GM21825 (cell line): Measurements from ENCODE around the gene IFT43.

Experiments used
- ATAC-seq: cut with Tn5 transposase; IDR thresholded peaks from one replicate; pipeline ENCODE4 v1.9.1; 2021; ENCODE audit warnings: mild to moderate bottlenecking, moderate library complexity; ENCODE audit not compliant: unreplicated experiment

IFT43 gene

GRCh38 chr14:76101391-76102379 lies 116.1 kb downstream of the IFT43 start:
- ATAC-seq = no peak

- ATAC-seq = no peak
Measured at GRCh38 chr14:76104802-76105355, 119.3 kb downstream of the IFT43 start.

DNA sequence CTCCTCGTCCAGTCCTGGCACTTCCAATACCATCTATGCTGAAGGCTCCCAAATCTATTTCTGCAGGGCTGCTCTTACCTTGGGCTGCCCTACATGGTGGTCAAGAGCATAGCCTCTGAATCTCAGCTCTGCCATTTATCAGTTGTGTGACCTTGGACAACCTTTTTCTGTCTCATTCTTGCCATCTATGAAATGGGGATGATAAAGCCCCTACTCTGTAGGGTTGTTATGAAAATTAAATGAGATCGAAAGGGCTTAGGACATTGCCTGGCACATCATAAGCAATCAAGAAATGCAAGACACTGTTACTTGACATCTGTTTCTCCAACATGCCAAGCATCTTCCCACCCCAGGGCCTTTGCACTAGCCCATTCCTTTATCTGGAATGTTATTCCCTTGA lies 120.6 kb downstream of the IFT43 start:
- ATAC-seq = no peak

DNA sequence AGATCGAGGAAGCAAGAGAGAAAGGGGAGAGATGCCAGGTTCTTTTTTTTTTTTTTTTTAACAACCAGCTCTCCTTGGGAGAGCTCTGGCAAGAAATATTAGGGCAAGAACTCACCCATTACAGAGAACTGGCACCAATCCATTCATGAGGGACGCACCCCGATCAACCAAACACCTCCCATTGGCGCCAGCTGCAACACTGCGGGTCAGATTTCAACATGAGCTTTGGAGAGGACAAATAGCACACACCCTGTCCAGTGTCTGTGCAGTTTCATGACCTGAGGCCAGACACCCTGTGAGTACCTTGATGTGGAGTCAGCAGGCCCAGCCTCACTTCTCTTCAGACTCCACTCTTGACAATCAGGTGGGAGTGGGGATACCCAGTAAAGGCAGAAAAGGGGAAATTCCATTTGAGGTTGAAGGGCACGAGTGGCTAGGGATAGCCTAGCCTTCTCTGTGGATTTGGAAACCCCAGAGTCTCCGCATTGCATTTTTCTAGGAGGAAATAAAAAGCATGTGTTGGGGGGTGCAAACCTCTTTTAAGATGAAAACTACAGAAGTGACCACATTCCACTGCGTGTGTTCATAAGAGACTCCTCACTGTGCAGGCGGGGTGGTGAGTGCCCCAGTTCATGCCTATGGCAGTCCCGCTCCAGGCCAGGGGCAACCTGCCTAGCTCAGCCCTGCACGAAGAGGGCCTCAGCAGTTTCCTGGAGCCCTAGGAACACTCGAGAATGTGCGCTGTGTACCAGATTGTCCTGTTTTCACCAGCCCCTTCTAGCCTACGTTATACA lies 123.7 kb downstream of the IFT43 start:
- ATAC-seq = no peak

DNA sequence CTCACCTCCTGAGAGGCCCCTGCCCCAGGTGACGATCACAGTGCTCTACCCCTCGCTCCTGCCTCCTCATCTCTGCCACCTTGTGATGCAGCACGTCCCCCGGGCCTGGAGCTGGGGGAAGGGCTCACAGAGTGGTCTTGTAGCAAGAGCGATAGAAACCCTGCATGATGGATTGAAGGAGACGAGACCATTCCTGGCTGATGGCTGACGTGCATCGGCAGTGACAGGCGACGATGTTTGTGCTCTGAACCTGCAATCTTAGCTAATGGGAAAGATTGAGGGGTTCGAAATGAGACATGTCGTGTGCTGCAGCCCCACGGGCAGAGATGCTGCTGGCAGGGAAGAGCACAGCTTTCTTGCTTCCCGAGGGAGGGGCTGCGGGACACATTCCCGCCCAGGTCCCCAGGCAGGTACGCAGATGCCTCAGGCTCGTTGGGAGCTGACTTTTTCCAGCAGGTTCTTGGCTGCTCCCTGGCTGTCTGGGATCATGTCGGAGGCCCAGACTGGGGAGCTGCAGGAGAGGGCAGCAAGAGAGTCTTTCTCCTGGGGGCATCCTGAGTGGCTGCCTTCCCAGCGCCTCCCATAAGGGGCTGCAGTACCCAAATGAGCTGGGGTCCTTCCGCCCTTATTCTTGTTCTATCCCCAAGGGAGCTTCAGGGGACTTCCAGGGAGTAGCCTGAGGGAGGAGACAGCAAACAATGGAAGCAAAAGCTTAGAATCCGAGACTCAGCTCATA lies 127.5 kb downstream of the IFT43 start:
- ATAC-seq = no peak

- no peak for ATAC-seq
Measured at GRCh38 chr14:76113691-76114090, 128.1 kb downstream of the IFT43 start.

GRCh38 chr14:76115010-76115422 lies 129.5 kb downstream of the IFT43 start:
- no peak for ATAC-seq

DNA sequence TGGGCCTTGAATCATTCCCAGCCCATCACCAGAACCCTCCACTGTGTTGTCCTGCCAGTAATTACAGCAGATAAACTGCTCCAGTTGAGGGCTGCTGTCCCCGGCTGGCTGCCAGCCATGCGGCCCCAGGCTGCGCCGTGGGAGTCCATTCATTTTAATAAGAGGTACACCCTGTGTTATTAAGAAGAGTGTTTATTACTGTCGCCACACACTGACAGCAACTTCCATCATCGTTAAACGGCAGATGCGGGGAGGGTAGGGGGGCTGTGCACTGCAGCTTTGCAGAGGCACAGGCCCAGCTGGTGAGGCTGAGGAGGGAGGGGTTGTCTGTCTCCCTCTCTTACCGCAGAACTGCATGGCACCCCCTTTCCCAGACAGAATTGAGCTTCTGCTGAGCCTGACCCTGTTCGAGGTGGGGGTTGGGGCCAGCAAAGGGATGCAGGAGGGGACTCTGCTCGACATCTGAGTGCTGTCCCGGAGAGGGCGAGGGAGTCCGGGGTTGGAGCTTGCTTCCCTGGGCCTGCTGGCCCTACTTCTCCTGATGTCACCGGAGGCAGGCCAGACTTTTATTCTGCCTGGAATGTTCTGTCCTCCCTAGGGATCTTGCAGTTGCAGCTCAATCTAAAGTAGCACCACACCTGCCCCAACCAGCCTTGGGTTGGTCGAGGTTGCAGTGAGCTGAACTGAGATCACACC lies 132.4 kb downstream of the IFT43 start:
- ATAC-seq = no peak

GRCh38 chr14:76118594-76118993 lies 133.0 kb downstream of the IFT43 start:
- ATAC-seq = no peak

GRCh38 chr14:76121089-76121748 lies 135.7 kb downstream of the IFT43 start:
- ATAC-seq = no peak

DNA sequence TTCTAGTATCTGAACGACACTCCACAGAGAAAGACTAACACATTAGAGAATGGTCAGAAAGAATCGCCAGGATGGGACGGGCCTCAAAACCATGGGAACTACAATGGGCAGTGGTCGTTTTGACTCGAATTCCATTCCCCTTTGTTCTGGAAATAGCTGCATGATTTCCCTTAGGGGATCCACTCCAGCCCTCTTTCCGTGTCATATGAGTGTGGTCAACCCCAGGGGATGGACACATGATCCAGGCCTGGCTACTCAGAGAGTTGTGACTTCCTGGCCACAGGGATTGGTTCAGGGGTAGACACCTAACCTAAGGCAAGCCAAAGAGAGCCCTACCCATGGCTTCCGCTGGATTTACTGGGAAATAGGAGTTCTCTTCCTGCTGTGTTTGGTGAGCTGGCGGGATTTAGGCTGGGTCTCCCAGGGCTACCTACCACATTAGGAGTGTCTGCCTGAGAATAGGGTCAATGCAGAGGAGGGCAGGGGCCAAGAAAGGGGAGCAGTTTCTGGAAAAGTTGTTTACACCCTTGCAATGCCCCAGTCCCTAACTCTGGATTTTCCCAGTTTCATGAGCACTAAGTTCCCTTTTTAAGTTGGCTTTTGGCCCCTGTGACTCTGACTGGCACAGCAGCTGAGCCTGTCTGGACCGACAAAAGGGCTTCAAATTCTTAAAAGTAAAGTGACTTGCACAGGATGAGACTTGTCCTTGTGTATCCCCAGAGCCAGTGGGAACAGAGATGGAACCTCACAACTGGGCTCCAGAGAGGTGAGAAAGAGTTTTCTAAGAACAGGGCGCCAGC lies 138.1 kb downstream of the IFT43 start:
- ATAC-seq = no peak

GRCh38 chr14:76125511-76125910 lies 139.9 kb downstream of the IFT43 start:
- ATAC-seq = no peak

DNA sequence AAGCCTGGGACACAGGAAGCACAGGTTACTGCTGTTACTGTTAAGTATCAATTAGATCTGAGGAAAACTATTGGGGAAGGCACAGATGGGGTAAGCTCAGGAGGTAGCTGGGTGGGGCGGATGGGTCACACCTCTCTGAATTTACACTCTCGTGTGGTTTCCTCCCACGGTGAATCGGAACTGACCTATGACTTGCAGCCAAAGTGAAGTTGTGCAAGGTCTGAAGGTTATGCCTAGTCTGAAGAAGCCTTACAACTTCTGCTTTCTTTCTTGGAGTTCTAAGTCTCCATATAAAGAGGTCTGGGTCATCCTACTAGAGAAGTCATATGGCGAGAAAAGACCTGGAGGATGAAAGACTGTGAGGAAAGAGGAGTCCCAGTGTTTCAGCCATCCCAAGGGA lies 140.5 kb downstream of the IFT43 start:
- ATAC-seq = no peak

DNA sequence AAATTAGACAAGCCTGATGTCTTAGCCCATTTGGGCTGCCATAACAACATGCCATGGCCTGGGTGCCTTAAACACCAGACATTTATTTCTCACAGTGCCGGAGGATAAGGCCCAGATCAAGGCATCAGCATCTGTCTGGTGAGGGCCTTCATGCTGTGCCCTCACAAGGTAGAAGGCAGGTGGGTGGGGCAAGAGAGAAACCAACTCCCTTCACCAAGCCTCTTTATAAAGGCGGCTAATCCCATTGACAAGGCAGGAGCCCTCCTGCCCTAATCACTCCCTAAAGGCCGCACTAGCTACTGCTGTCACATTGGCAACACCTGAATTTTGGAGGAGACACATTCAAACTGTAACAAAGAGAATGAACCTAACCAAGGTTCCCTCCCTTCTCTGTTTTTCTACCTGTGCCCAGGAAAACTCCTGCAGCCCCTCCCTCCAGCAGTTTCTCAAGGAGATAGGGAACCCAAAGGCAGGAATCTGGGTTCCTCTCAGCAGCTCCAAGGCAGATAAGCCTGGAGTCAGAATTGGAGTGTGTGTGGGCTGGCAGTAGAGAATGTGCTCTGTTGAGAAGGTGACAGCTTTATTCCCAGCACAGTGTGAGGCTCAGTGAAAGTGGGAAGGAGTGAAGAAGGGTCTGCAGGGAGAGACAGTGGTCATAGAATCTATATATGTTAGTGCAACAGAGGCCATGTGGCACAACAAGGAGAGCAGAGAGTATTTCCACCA lies 144.5 kb downstream of the IFT43 start:
- ATAC-seq = no peak

GRCh38 chr14:76131071-76131965 lies 145.8 kb downstream of the IFT43 start:
- ATAC-seq = no peak

- no peak for ATAC-seq
Measured at GRCh38 chr14:76133103-76133502, 147.5 kb downstream of the IFT43 start.
